GM23338 (cell line): Measurements from ENCODE around the gene ATP5MK. TPM values are rescaled to one million over a fixed set of nuclear protein-coding genes. Genes with fewer than 3 reads are reported as not detected.

Source experiments
- ATAC-seq: fragments of 200-7000 bp; cut with Tn5 transposase; 3 replicates; pipeline ENCODE4 v1.9.1; 2020
- DNase-seq: peaks from one replicate; pipeline ENCODE4 v3.0.0-alpha.2; 2015; ENCODE audit warnings: low spot score
- H2AFZ ChIP-seq: fragments of 200-600 bp; sonication (generic); 2 replicates; pipeline ENCODE4 v1.8.0; 2016; ENCODE audit warnings: antibody characterized with exemption, mild to moderate bottlenecking, moderate library complexity
- H3F3A ChIP-seq: fragments of 200-600 bp; sonication (generic); replicated peaks from 2 replicates; pipeline ENCODE4 v1.8.0; 2017; ENCODE audit warnings: antibody characterized with exemption, mixed run types, low read depth
- H3K27ac ChIP-seq: fragments of 200-600 bp; sonication (generic); 2 replicates; pipeline ENCODE4 v1.6.1; 2016; ENCODE audit warnings: low read depth
- H3K27me3 ChIP-seq: fragments of 200-600 bp; sonication (generic); 2 replicates; pipeline ENCODE4 v1.8.0; 2016; ENCODE audit warnings: mild to moderate bottlenecking, mixed run types, moderate library complexity; ENCODE audit not compliant: insufficient read depth
- H3K36me3 ChIP-seq: fragments of 200-600 bp; sonication (generic); 2 replicates; pipeline ENCODE4 v1.8.0; 2016; ENCODE audit warnings: mild to moderate bottlenecking; ENCODE audit not compliant: insufficient read depth
- H3K4me1 ChIP-seq: fragments of 200-600 bp; sonication (generic); 2 replicates; pipeline ENCODE4 v1.8.0; 2016; ENCODE audit warnings: mild to moderate bottlenecking, moderate library complexity; ENCODE audit not compliant: insufficient read depth
- H3K4me2 ChIP-seq: fragments of 200-600 bp; sonication (generic); 2 replicates; pipeline ENCODE4 v1.7.1; 2017; ENCODE audit warnings: mixed run types
- H3K4me3 ChIP-seq: fragments of 200-600 bp; sonication (generic); 2 replicates; pipeline ENCODE4 v1.6.1; 2016; ENCODE audit warnings: mixed run types
- H3K79me2 ChIP-seq: fragments of 200-600 bp; sonication (generic); replicated peaks from 2 replicates; pipeline ENCODE4 v1.8.0; 2017; ENCODE audit warnings: mild to moderate bottlenecking; ENCODE audit not compliant: insufficient read depth
- H3K9me2 ChIP-seq: fragments of 200-600 bp; sonication (generic); 2 replicates; pipeline ENCODE4 v1.8.0; 2017; ENCODE audit not compliant: insufficient read depth
- H4K20me1 ChIP-seq: fragments of 200-600 bp; sonication (generic); replicated peaks from 2 replicates; pipeline ENCODE4 v1.8.0; 2017; ENCODE audit warnings: mild to moderate bottlenecking; ENCODE audit not compliant: insufficient read depth
- H3K27ac Mint-ChIP-seq: 2 replicates; pipeline ENCODE4 v1.8.0; 2020; ENCODE audit warnings: inconsistent platforms, mild to moderate bottlenecking, moderate library complexity, mixed read lengths
- H3K27me3 Mint-ChIP-seq: 3 replicates; pipeline ENCODE4 v1.8.0; 2022; ENCODE audit warnings: low read depth, mild to moderate bottlenecking, moderate library complexity, mixed read lengths, inconsistent platforms; ENCODE audit not compliant: insufficient read depth, poor library complexity
- H3K36me3 Mint-ChIP-seq: 3 replicates; pipeline ENCODE4 v1.8.0; 2021; ENCODE audit warnings: low read depth, mild to moderate bottlenecking, inconsistent platforms, moderate library complexity, mixed read lengths
- H3K4me1 Mint-ChIP-seq: 3 replicates; pipeline ENCODE4 v1.8.0; 2020; ENCODE audit warnings: mild to moderate bottlenecking, inconsistent platforms, mixed read lengths
- H3K4me3 Mint-ChIP-seq: 3 replicates; pipeline ENCODE4 v1.8.0; 2021; ENCODE audit warnings: moderate library complexity, mild to moderate bottlenecking, inconsistent platforms, mixed read lengths
- H3K9me3 Mint-ChIP-seq: 3 replicates; pipeline ENCODE4 v1.8.0; 2020; ENCODE audit warnings: moderate library complexity, mild to moderate bottlenecking, inconsistent platforms, mixed read lengths
- EZH2phosphoT487 ChIP-seq: fragments of 200-600 bp; sonication (generic); IDR thresholded peaks from one replicate; pipeline ENCODE4 v1.8.1; 2018; ENCODE audit warnings: antibody characterized with exemption; ENCODE audit not compliant: unreplicated experiment
- POLR2AphosphoS5 ChIP-seq: IDR thresholded peaks from 2 replicates; pipeline ENCODE4 v1.6.1; 2016; ENCODE audit warnings: antibody characterized with exemption, low read depth
- STAT1 ChIP-seq: IDR thresholded peaks from one replicate; pipeline ENCODE4 v1.6.1; 2016; ENCODE audit warnings: antibody characterized with exemption; ENCODE audit not compliant: unreplicated experiment
- ZNF114 ChIP-seq: fragments of 250-450 bp; sonication (Bioruptor Pico); IDR thresholded peaks from 2 replicates; pipeline ENCODE4 v1.5.0; 2020; ENCODE audit warnings: mild to moderate bottlenecking, moderate library complexity
- polyA plus RNA-seq: library from polyadenylated mRNA; unstranded; fragments of >200 nt; fragmentation: Nextera tagmentation; extraction: Ambion mirVana; gene quantifications from 2 replicates; pipeline ENCODE4 v1.2.1, GENCODE V29; 2016
- total RNA-seq: library from RNA; depleted of rRNA; stranded (reverse); fragments of >200 nt; shearing (Covaris generic); gene quantifications from 2 replicates; pipeline ENCODE4 v1.2.3, GENCODE V29; 2014
- TF ChIP-seq, protein P1 (sequence below): fragments of 250-450 bp; sonication (Bioruptor Pico); IDR thresholded peaks from 2 replicates; pipeline ENCODE4 v1.5.0; 2020; ENCODE audit warnings: mild to moderate bottlenecking, moderate library complexity
- TF ChIP-seq, protein P2 (sequence below): IDR thresholded peaks from one replicate; pipeline ENCODE4 v1.6.1; 2018; ENCODE audit warnings: antibody characterized with exemption; ENCODE audit not compliant: unreplicated experiment
- TF ChIP-seq, protein P3 (sequence below): IDR thresholded peaks from 2 replicates; pipeline ENCODE4 v1.6.1; 2016; ENCODE audit warnings: antibody characterized with exemption

ATP5MK gene
- total and polyA plus RNA-seq, 2 experiments from 2014 or later: 227 to 1,139 TPM

DNA sequence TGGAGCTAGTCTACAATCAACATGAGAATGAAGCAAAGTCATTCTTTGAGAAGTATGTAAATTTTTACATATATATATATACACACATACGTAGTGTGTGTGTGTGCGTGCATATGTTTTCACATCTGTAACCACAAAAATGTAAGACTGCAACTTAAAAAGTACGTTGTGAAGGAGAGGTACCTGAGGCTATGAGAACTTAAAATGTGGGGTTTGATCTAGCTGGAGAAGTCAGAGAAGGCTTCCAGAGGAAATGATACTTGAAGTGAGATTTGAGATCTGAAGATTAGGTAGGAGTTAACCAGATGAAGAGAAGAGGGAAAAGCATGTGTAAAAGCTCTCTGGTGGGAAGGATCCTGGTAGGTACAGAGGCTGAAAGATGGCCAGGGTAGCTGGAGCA lies 22.7 kb downstream of the ATP5MK start (continued):
- TF ChIP-seq, protein P1, sequence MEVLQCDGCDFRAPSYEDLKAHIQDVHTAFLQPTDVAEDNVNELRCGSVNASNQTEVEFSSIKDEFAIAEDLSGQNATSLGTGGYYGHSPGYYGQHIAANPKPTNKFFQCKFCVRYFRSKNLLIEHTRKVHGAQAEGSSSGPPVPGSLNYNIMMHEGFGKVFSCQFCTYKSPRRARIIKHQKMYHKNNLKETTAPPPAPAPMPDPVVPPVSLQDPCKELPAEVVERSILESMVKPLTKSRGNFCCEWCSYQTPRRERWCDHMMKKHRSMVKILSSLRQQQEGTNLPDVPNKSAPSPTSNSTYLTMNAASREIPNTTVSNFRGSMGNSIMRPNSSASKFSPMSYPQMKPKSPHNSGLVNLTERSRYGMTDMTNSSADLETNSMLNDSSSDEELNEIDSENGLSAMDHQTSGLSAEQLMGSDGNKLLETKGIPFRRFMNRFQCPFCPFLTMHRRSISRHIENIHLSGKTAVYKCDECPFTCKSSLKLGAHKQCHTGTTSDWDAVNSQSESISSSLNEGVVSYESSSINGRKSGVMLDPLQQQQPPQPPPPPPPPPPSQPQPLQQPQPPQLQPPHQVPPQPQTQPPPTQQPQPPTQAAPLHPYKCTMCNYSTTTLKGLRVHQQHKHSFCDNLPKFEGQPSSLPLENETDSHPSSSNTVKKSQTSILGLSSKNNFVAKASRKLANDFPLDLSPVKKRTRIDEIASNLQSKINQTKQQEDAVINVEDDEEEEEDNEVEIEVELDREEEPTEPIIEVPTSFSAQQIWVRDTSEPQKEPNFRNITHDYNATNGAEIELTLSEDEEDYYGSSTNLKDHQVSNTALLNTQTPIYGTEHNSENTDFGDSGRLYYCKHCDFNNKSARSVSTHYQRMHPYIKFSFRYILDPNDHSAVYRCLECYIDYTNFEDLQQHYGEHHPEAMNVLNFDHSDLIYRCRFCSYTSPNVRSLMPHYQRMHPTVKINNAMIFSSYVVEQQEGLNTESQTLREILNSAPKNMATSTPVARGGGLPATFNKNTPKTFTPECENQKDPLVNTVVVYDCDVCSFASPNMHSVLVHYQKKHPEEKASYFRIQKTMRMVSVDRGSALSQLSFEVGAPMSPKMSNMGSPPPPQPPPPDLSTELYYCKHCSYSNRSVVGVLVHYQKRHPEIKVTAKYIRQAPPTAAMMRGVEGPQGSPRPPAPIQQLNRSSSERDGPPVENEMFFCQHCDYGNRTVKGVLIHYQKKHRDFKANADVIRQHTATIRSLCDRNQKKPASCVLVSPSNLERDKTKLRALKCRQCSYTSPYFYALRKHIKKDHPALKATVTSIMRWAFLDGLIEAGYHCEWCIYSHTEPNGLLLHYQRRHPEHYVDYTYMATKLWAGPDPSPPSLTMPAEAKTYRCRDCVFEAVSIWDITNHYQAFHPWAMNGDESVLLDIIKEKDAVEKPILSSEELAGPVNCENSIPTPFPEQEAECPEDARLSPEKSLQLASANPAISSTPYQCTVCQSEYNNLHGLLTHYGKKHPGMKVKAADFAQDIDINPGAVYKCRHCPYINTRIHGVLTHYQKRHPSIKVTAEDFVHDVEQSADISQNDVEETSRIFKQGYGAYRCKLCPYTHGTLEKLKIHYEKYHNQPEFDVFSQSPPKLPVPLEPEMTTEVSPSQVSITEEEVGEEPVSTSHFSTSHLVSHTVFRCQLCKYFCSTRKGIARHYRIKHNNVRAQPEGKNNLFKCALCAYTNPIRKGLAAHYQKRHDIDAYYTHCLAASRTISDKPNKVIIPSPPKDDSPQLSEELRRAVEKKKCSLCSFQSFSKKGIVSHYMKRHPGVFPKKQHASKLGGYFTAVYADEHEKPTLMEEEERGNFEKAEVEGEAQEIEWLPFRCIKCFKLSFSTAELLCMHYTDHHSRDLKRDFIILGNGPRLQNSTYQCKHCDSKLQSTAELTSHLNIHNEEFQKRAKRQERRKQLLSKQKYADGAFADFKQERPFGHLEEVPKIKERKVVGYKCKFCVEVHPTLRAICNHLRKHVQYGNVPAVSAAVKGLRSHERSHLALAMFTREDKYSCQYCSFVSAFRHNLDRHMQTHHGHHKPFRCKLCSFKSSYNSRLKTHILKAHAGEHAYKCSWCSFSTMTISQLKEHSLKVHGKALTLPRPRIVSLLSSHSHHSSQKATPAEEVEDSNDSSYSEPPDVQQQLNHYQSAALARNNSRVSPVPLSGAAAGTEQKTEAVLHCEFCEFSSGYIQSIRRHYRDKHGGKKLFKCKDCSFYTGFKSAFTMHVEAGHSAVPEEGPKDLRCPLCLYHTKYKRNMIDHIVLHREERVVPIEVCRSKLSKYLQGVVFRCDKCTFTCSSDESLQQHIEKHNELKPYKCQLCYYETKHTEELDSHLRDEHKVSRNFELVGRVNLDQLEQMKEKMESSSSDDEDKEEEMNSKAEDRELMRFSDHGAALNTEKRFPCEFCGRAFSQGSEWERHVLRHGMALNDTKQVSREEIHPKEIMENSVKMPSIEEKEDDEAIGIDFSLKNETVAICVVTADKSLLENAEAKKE (CRISPR knock-in tag): no peak

DNA sequence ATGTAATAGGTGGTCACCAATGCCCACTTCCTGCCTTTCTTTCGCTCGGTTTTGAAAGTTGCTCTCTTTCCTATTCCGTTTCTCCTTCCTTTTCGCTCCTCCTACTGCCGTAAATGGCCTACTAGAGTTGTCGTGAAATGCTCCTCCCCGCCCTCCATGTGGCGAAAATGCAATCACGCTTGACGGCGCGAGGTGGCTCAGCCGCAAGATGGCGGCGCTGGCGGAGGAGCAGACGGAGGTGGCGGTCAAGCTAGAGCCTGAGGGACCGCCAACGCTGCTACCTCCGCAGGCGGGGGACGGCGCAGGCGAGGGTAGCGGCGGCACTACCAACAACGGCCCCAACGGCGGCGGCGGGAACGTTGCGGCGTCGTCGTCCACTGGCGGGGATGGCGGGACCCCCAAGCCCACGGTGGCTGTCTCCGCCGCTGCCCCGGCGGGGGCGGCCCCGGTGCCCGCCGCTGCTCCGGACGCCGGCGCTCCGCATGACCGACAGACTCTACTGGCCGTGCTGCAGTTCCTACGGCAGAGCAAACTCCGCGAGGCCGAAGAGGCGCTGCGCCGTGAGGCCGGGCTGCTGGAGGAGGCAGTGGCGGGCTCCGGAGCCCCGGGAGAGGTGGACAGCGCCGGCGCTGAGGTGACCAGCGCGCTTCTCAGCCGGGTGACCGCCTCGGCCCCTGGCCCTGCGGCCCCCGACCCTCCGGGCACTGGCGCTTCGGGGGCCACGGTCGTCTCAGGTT lies 28.3 kb downstream of the ATP5MK start, which contains the start of gene TAF5:
Gene TAF5 (plus strand): TSS at position 195 of the 737 bp plus-strand sequence. CDS start 14 bp downstream, at position 209.
- 0 out of 2 replicates have a peak within 1 kb of the TSS, but pooled peaks have one; percentile 38 for H3K27ac Mint-ChIP-seq
- H3K4me1 ChIP-seq: no peaks in the 10 kb centered on the region; the same call in 1 of the 2 replicates
- peak within 1 kb of the TSS; percentile 72 for H3K4me2 ChIP-seq
- H3K4me3 ChIP-seq: peak within 1 kb of the TSS; percentile 85
- no peaks in the 10 kb centered on the region for H3K36me3 Mint-ChIP-seq
- H3K4me3 Mint-ChIP-seq: peak within 1 kb of the TSS; percentile 85
- H3K9me2 ChIP-seq: no peaks in the 10 kb centered on the region
- peaks cover 2% of the 10 kb centered on the region; the same call in 2 of the 3 replicates for H3K4me1 Mint-ChIP-seq
- ATAC-seq: peak; percentile 72
- TF ChIP-seq STAT1 (no peak), EZH2phosphoT487 (no peak), POLR2AphosphoS5 (peak; percentile 96), ZNF114 (CRISPR knock-in tag) (no peak)
- TF ChIP-seq, protein P2, sequence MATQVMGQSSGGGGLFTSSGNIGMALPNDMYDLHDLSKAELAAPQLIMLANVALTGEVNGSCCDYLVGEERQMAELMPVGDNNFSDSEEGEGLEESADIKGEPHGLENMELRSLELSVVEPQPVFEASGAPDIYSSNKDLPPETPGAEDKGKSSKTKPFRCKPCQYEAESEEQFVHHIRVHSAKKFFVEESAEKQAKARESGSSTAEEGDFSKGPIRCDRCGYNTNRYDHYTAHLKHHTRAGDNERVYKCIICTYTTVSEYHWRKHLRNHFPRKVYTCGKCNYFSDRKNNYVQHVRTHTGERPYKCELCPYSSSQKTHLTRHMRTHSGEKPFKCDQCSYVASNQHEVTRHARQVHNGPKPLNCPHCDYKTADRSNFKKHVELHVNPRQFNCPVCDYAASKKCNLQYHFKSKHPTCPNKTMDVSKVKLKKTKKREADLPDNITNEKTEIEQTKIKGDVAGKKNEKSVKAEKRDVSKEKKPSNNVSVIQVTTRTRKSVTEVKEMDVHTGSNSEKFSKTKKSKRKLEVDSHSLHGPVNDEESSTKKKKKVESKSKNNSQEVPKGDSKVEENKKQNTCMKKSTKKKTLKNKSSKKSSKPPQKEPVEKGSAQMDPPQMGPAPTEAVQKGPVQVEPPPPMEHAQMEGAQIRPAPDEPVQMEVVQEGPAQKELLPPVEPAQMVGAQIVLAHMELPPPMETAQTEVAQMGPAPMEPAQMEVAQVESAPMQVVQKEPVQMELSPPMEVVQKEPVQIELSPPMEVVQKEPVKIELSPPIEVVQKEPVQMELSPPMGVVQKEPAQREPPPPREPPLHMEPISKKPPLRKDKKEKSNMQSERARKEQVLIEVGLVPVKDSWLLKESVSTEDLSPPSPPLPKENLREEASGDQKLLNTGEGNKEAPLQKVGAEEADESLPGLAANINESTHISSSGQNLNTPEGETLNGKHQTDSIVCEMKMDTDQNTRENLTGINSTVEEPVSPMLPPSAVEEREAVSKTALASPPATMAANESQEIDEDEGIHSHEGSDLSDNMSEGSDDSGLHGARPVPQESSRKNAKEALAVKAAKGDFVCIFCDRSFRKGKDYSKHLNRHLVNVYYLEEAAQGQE: peak; percentile 45
- TF ChIP-seq, protein P3, sequence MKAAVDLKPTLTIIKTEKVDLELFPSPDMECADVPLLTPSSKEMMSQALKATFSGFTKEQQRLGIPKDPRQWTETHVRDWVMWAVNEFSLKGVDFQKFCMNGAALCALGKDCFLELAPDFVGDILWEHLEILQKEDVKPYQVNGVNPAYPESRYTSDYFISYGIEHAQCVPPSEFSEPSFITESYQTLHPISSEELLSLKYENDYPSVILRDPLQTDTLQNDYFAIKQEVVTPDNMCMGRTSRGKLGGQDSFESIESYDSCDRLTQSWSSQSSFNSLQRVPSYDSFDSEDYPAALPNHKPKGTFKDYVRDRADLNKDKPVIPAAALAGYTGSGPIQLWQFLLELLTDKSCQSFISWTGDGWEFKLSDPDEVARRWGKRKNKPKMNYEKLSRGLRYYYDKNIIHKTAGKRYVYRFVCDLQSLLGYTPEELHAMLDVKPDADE: peak; percentile 74; the same call in 1 of the 2 replicates
- 0 out of 2 replicates have a peak, but pooled peaks cover 2% of the 10 kb centered on the region for H3F3A ChIP-seq
- DNase-seq: peak; percentile 98
- no peaks in the 10 kb centered on the region for H3K27me3 Mint-ChIP-seq
- peaks cover 11% of the 10 kb centered on the region for H4K20me1 ChIP-seq
- H2AFZ ChIP-seq: peak within 1 kb of the TSS; percentile 0; the same call in 1 of the 2 replicates
- no peaks in the 10 kb centered on the region for H3K27me3 ChIP-seq
- H3K27ac ChIP-seq: peak within 1 kb of the TSS; percentile 5; the same call in 1 of the 2 replicates
- no peaks in the 10 kb centered on the region for H3K36me3 ChIP-seq
- H3K9me3 Mint-ChIP-seq: peaks cover 5% of the 10 kb centered on the region; the same call in 2 of the 3 replicates
- H3K79me2 ChIP-seq: peaks cover 25% of the 10 kb centered on the region
